ENCODE data around the gene TMEM43. TPM values are rescaled to one million over a fixed set of nuclear protein-coding genes. Genes with fewer than 3 reads are reported as not detected.

Gene TMEM43
- polyA plus RNA-seq, 3 donors: 53.7 to 60.6 (median 56.0) TPM

- DNase-seq (ENCODE audit: extremely low read depth in 1 of 11, low read depth in 9 of 11, low spot score in 4 of 11): no peak
Measured at GRCh38 chr3:14186854-14187458, 62.1 kb downstream of the TMEM43 start.

GRCh38 chr3:14188041-14188754, 63.3 kb downstream of the TMEM43 start:
- no peak for DNase-seq (ENCODE audit: extremely low read depth in 1 of 11, low read depth in 9 of 11, low spot score in 4 of 11)

Other genes starting within 250 kb of the TMEM43 start
- under 1 TPM in 2 of 3 donors, not detected in 1; 0.06 to 0.07 TPM for gene WNT7A, start 245.0 kb upstream of the TMEM43 start, polyA plus RNA-seq (ENCODE audit: insufficient read length in 3 of 3)
- gene CHCHD4, start 182 bp upstream of the TMEM43 start, polyA plus RNA-seq (ENCODE audit: insufficient read length in 3 of 3): 10 to 100 TPM; 16.3 to 20.9 (median 19.7) TPM
- gene XPC, start 53.5 kb downstream of the TMEM43 start, polyA plus RNA-seq (ENCODE audit: insufficient read length in 3 of 3): 10 to 100 TPM; 42.7 to 60.4 (median 52.6) TPM
- gene LSM3, start 53.8 kb downstream of the TMEM43 start, polyA plus RNA-seq (ENCODE audit: insufficient read length in 3 of 3): 10 to 100 TPM; 14.5 to 20.0 (median 18.5) TPM